ENCODE measurements around the gene TMA7B.

Gene TMA7B

GRCh38 chr22:39973656-39974055 lies 13.5 kb downstream of the TMA7B start:
- TF ChIP-seq, protein P1, sequence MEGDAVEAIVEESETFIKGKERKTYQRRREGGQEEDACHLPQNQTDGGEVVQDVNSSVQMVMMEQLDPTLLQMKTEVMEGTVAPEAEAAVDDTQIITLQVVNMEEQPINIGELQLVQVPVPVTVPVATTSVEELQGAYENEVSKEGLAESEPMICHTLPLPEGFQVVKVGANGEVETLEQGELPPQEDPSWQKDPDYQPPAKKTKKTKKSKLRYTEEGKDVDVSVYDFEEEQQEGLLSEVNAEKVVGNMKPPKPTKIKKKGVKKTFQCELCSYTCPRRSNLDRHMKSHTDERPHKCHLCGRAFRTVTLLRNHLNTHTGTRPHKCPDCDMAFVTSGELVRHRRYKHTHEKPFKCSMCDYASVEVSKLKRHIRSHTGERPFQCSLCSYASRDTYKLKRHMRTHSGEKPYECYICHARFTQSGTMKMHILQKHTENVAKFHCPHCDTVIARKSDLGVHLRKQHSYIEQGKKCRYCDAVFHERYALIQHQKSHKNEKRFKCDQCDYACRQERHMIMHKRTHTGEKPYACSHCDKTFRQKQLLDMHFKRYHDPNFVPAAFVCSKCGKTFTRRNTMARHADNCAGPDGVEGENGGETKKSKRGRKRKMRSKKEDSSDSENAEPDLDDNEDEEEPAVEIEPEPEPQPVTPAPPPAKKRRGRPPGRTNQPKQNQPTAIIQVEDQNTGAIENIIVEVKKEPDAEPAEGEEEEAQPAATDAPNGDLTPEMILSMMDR (IDR thresholded peaks at IDR 0.05; ENCODE audit: low read depth, low read length), result no peak
- no peak overlapping the region for H3K4me3 ChIP-seq (ENCODE audit: low read depth, low read length)

GRCh38 chr22:39974065-39974464 lies 13.9 kb downstream of the TMA7B start:
- no peak overlapping the region for H3K4me3 ChIP-seq (ENCODE audit: low read depth, low read length)
- TF ChIP-seq, protein P1 (IDR thresholded peaks at IDR 0.05; ENCODE audit: low read depth, low read length), result no peak

- TF ChIP-seq, protein P1 (IDR thresholded peaks at IDR 0.05; ENCODE audit: low read depth, low read length), result no peak
- H3K4me3 ChIP-seq (ENCODE audit: low read depth, low read length), result no peak overlapping the region
Measured at GRCh38 chr22:39979048-39979447, 18.9 kb downstream of the TMA7B start.

- TF ChIP-seq, protein P1 (IDR thresholded peaks at IDR 0.05; ENCODE audit: low read depth, low read length), result no peak
- H3K4me3 ChIP-seq (ENCODE audit: low read depth, low read length), result no peak overlapping the region
Measured at GRCh38 chr22:39979458-39979857, 19.3 kb downstream of the TMA7B start.

DNA sequence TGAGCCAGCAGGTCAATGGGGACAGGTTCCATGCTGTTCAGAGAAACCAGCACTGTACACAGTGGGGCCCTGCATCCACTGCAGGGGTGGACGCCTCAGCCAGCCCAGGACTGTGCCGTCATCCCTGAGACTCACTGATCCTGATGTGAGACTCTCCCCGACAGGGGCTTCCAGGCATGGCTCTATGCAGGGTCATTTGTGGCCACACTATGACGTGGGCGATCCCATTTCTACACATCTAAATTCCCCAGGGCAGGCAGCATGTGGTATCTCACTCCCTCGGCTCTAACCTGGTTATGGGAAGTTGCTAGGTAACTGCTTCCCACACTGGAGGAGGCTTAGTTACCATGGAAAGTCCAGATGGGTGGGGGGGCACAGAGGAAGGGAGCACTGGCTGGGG lies 20.4 kb downstream of the TMA7B start:
- H3K4me3 ChIP-seq (ENCODE audit: low read depth, low read length), result no peak overlapping the region
- TF ChIP-seq, protein P1 (IDR thresholded peaks at IDR 0.05; ENCODE audit: low read depth, low read length), result no peak

DNA sequence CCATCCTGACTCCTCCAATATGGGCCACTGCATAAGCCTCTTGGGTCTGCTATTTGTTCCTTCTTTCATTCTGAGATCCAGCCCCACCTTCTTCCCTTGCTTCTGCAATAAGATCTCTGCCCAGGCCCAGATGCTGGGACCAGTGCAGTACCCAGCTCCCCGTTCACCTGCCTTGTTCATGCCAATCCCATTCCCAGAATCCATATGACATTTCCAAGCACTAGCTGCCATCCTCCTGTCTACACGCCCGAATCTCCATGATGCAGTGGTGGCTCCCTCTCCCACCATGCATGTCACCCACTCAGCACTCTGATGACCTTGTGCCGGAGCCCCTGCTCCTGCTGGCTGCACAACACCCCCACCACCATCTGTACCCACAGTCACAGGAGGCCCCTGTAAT lies 23.1 kb downstream of the TMA7B start:
- TF ChIP-seq, protein P1 (IDR thresholded peaks at IDR 0.05; ENCODE audit: low read depth, low read length), result no peak
- no peak overlapping the region for H3K4me3 ChIP-seq (ENCODE audit: low read depth, low read length)

DNA sequence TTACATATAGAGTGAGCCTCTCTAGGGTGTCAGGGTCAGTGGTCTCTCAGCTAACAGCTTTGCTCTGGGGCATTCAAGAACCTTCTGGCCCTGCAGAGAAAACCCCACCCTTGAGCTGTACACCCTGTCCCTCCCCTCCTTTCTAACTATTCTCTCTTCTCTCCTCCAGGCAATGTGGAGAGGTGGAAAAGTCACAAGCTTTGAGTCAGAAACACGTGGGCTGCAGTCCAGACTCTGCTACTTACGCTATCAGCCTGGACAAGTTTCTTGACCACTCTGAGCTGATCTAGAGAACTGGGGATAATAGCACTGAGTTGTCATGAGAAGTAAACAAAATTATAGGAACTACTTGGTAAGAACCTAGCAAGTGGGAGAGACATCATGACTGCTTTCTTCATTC lies 23.8 kb downstream of the TMA7B start:
- TF ChIP-seq, protein P1 (IDR thresholded peaks at IDR 0.05; ENCODE audit: low read depth, low read length), result no peak
- H3K4me3 ChIP-seq (ENCODE audit: low read depth, low read length), result no peak overlapping the region

Data from WI38 (cell line).